ENCODE data around the gene RAD51. TPM values are rescaled to one million over a fixed set of nuclear protein-coding genes. Genes with fewer than 3 reads are reported as not detected.
A peak's percentile ranks its signal among the peaks of the same experiment; 100 is the strongest.

The RAD51 gene
- total RNA-seq, 1 experiment from 2014 or later: 14.5 TPM

DNA sequence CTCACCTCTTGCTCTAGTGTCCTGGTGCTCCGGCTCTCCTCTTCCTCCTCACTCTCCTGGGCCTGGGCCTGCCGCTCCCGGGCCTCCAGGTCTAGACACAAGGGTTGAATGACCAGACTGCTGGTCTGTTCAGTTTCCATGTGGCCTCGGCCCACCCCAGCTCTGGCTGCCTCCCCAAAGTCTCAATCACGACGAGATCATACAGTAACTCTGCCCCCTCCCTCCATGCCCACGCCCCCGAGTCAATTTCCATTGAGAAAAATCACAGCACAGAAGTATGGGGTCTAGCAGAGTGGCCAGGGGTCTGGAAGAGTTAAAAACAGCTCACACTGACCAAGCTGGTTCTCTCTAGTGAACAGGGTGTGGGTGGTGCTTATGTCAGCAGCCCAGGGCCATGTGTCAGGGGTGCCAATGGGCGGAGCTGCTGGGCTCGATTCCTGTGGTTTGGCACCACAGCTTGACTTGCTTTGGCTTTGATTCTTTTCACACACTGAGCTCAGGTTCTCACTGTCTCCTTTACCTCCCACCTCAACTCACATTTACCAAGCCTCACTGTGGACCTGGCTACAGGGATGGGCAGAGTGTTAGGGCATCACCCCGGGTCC, 81.7 kb downstream of the RAD51 start:
- H3K27me3 Mint-ChIP-seq (ENCODE audit: unreplicated experiment): no peaks in the 10 kb centered on the region
- intact Hi-C loops (cut with micrococcal nuclease; ENCODE audit: unreplicated experiment): no loop called here
- no peak overlapping the region for H3K4me3 Mint-ChIP-seq (ENCODE audit: low read depth, unreplicated experiment)
- H3K36me3 Mint-ChIP-seq (ENCODE audit: insufficient read depth, unreplicated experiment): peaks cover 31% of the 10 kb centered on the region
- TF ChIP-seq, protein P1, sequence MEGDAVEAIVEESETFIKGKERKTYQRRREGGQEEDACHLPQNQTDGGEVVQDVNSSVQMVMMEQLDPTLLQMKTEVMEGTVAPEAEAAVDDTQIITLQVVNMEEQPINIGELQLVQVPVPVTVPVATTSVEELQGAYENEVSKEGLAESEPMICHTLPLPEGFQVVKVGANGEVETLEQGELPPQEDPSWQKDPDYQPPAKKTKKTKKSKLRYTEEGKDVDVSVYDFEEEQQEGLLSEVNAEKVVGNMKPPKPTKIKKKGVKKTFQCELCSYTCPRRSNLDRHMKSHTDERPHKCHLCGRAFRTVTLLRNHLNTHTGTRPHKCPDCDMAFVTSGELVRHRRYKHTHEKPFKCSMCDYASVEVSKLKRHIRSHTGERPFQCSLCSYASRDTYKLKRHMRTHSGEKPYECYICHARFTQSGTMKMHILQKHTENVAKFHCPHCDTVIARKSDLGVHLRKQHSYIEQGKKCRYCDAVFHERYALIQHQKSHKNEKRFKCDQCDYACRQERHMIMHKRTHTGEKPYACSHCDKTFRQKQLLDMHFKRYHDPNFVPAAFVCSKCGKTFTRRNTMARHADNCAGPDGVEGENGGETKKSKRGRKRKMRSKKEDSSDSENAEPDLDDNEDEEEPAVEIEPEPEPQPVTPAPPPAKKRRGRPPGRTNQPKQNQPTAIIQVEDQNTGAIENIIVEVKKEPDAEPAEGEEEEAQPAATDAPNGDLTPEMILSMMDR (IDR thresholded peaks at IDR 0.05; ENCODE audit: unreplicated experiment): no peak
- no peak overlapping the region for H3K27ac Mint-ChIP-seq (ENCODE audit: unreplicated experiment)
- CTCF ChIA-PET: interaction anchor here (0.5 to 1.0 kb wide), 4 partner anchors 9 to 482 kb away, joined by 3 to 15 read pairs (median 4); no protein-coding TSS in a partner anchor
- DNase-seq: peak; percentile 46
- peaks cover 9% of the 10 kb centered on the region for H3K4me1 Mint-ChIP-seq (ENCODE audit: low read depth, unreplicated experiment)
- no peaks in the 10 kb centered on the region for H3K9me3 Mint-ChIP-seq (ENCODE audit: low read depth, unreplicated experiment)
- no TSS peak for BruUV-seq (replicated peaks)

Other genes with a start within 250 kb of the RAD51 start
- gene CHST14, start 224.2 kb upstream of the RAD51 start, total RNA-seq (2022): 8.7 and 11.5 TPM in 2 replicates
- gene CCDC32, start 130.1 kb upstream of the RAD51 start, total RNA-seq (2022): 11.4 and 13.6 TPM in 2 replicates
- 8.5 and 9.2 TPM in 2 replicates for gene RPUSD2, start 125.9 kb upstream of the RAD51 start, total RNA-seq (2022)
- gene KNL1, start 100.9 kb upstream of the RAD51 start, total RNA-seq (2022): 11.0 and 19.0 TPM in 2 replicates
- 23.5 and 25.5 TPM in 2 replicates for gene RMDN3, start 60.1 kb downstream of the RAD51 start, total RNA-seq (2022)
- gene GCHFR, start 68.9 kb downstream of the RAD51 start, total RNA-seq (2022): 5.6 and 11.6 TPM in 2 replicates
- 0.56 and 0.64 TPM in 2 replicates for gene C15orf62, start 74.8 kb downstream of the RAD51 start, total RNA-seq (2022)
- gene ZFYVE19, start 111.9 kb downstream of the RAD51 start, total RNA-seq (2022): 13.9 and 14.9 TPM in 2 replicates
- 15.2 and 17.4 TPM in 2 replicates for gene DNAJC17, start 112.3 kb downstream of the RAD51 start, total RNA-seq (2022)
- 0.51 and 1.7 TPM in 2 replicates for gene PPP1R14D, start 133.5 kb downstream of the RAD51 start, total RNA-seq (2022)
- gene SPINT1, start 148.9 kb downstream of the RAD51 start, total RNA-seq (2022): 93.7 and 98.4 TPM in 2 replicates
- gene RHOV, start 179.1 kb downstream of the RAD51 start, total RNA-seq (2022): 4.2 and 4.9 TPM in 2 replicates
- gene VPS18, start 199.3 kb downstream of the RAD51 start, total RNA-seq (2022): 14.3 and 16.6 TPM in 2 replicates
- not detected in 2 replicates for gene DLL4, start 234.2 kb downstream of the RAD51 start, total RNA-seq (2022)

All from Calu3 (cell line).